HG03442 (cell line): ENCODE measurements around the gene CTDSP1.

Experiments used
- ATAC-seq: cut with Tn5 transposase; IDR thresholded peaks from one replicate; pipeline ENCODE4 v1.9.1; 2021; ENCODE audit warnings: mild to moderate bottlenecking, moderate library complexity; ENCODE audit not compliant: unreplicated experiment

The CTDSP1 gene

DNA sequence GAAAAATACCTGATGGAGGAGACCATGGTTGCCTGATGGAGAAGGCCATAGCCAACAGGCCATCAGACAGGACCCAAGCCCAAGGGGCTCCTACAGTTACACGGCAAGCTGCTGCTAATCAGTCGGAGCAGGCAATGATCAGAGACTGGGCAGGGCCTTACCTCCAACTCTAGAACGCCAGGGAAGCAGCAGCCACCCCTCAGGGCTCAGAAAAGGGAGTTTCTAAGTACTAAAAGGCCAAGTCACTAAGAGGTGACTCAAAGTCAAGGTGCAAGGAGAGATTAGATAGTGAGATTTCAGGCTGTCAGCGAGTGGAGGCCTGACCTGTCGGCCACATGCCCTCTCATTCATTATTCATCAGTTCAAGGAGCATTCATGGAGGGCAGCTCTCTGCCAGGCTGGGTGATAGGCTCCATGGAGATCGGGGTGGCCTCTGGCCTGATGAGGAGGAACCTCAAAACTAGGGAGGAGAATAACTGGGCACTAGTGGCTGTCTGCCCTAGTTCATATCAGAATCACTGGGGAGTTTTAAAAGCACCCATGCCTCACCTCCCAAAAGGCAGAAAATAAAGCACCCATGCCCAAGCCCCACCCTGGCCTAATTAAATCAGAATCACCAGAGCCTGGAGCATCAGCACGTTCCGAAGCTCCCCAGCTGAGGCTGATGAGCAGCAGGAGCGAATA lies 22.9 kb downstream of the CTDSP1 start:
- no peak for ATAC-seq

DNA sequence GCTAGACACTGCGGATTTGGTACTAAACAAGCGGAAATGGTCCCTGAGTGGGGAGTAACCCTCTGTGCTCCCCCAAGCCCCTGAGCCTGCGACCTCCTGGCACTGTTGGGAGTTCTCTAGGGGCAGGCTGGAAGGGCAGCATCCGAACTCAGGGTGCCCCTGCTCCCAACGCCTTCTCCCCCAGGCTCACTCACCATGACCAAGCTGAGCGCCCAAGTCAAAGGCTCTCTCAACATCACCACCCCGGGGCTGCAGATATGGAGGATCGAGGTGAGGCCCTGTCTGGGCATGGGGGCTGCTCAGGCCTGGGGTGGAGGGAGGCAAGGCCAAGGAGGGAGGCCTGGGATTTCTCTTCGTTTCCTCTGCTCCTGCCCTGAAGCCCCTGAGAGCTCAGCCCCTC lies 23.9 kb downstream of the CTDSP1 start:
- no peak for ATAC-seq

GRCh38 chr2:218425531-218425930 lies 25.9 kb downstream of the CTDSP1 start:
- ATAC-seq, result no peak

DNA sequence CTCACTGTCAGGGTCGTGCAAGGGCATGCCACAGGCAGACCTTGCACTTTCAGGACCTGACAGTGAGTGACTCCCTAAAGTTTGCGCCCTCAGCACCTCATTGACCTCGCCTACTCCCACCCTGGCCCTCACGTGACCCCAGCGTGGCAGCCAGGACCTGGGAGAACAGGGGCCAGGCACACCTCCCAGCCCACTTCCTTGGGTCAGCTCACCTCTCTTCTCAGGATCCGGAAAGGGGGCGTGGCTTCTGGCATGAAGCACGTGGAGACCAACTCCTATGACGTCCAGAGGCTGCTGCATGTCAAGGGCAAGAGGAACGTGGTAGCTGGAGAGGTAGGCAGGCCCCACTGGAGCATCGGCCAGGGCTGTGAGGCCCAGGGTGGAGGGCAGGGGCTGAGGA lies 28.1 kb downstream of the CTDSP1 start:
- no peak for ATAC-seq

- ATAC-seq, result no peak
Observed at GRCh38 chr2:218428846-218429558, 29.3 kb downstream of the CTDSP1 start.

- ATAC-seq, result no peak
Observed at GRCh38 chr2:218429911-218430692, 30.4 kb downstream of the CTDSP1 start.

DNA sequence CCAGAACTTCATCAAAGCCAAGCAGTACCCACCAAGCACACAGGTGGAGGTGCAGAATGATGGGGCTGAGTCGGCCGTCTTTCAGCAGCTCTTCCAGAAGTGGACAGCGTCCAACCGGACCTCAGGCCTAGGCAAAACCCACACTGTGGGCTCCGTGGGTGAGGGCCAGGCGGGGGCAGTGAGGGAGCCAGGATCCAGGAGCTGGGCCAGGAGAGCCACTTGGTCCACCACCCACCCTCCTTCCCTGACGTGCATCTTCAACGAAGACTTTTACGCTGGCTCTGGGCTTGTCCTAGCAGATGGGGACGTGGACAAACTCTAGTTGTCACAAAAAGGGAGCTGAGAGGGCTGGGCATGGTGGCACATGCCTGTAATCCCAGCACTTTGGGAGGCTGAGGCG lies 31.1 kb downstream of the CTDSP1 start:
- ATAC-seq, result no peak

- no peak for ATAC-seq
Observed at GRCh38 chr2:218431878-218432277, 32.2 kb downstream of the CTDSP1 start.

GRCh38 chr2:218432676-218433365 lies 33.2 kb downstream of the CTDSP1 start:
- ATAC-seq, result no peak

DNA sequence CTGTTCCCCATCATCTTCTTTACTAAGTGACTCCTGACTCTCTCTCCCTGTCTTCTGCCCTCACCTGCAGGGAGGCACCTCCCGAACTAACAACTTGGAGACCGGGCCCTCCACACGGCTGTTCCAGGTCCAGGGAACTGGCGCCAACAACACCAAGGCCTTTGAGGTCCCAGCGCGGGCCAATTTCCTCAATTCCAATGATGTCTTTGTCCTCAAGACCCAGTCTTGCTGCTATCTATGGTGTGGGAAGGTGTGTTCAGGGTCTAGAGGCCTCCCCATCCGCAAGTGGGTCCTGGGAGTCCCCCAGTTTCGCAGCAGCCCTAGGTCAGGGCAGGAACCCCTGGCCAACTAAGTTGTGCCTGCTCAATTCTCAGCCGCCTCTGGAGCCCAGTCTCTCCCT lies 34.8 kb downstream of the CTDSP1 start:
- ATAC-seq, result no peak

DNA sequence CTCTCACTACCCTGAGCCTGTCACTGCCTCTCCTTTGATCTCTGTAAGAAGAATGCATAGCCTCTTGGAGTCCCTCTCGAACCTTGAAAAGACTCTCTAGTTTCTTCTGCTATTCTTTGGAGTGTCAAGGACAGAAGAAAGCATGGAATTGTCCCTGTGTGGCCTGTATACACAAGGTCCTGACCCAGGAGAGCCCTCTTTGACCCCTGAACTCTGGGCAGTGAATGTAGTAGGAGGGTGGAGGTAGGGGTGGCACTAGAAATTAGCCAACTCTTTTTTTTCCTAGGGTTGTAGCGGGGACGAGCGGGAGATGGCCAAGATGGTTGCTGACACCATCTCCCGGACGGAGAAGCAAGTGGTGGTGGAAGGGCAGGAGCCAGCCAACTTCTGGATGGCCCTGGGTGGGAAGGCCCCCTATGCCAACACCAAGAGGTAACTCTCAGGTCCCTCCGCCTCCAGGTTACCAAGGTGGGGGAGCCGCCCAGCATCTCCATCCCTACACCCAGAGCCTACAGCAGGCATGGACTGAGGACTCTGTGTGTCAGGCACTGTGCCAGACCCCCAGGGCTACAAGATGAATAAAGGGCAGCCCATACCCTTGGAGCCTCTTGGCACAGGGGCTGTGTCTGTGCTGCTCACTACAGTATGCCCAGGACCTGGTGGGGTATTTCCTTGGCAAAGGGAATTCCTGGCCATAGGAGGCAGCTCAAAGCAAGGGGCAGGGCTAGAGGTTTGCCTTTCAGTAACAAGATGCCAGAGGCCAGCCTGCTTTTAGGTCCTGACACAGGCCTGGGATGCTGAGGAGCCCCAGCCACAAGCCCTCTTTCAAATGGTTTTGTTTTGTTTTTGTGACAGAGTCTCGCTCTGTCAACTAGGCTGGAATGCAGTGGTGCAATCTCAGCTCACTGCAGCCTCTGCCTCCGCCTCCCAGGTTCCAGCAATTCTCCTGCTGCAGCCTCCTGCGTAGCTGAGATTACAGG lies 35.6 kb downstream of the CTDSP1 start:
- ATAC-seq, result no peak

DNA sequence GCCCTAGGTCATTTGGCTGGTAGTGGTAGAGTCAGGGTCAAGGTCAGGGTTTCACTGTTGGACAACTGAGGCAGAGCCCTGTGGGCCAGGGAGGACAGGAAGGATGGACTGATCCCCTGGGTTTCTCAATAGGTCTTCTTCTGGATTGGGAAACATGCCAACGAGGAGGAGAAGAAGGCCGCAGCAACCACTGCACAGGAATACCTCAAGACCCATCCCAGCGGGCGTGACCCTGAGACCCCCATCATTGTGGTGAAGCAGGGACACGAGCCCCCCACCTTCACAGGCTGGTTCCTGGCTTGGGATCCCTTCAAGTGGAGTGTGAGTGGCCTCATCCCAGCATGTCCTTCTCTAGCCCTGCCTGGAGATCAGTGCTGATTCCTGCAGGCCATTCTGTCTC lies 37.3 kb downstream of the CTDSP1 start:
- ATAC-seq, result no peak

- no peak for ATAC-seq
Observed at GRCh38 chr2:218437969-218438368, 38.3 kb downstream of the CTDSP1 start.

- no peak for ATAC-seq
Observed at GRCh38 chr2:218438596-218438995, 38.9 kb downstream of the CTDSP1 start.

- ATAC-seq, result no peak
Observed at GRCh38 chr2:218444692-218445357, 45.2 kb downstream of the CTDSP1 start.

DNA sequence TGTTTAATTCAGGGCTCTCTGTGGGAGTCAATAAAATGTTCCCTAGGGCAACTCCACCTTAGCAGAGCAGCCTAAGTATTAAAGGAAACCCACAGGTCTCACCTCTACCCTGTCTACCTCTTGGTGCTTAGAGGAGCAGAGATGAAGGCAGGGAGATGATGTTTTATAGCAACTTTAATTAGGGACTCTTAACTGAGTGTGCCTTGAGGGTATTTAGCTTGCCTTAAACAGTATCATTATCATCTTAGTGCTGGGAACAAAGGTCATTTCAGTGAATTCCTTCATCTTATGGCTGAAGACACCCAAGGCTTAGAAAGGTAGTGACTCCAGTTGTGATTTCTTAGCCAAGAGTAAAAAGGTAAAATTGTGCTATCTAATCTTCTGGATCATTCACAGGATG lies 45.9 kb downstream of the CTDSP1 start:
- ATAC-seq, result no peak

DNA sequence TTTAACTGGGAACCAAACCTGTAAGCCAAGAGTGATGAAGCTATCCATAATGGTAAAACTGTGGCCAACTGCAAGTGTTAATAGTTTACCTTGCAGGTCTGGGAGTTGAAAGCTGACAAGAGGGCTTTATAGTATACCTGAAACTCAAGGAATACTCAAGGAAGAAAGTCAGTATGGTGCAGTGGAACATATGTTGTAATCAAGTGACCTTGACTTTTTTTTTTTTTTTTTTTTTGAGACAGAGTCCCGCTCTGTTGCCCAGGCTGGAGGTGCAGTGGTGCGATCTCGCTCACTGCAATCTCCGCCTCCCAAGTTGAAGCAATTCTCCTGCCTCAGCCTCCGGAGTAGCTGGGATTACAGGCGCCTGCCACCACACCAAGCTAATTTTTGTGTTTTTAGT lies 46.9 kb downstream of the CTDSP1 start:
- ATAC-seq, result no peak

DNA sequence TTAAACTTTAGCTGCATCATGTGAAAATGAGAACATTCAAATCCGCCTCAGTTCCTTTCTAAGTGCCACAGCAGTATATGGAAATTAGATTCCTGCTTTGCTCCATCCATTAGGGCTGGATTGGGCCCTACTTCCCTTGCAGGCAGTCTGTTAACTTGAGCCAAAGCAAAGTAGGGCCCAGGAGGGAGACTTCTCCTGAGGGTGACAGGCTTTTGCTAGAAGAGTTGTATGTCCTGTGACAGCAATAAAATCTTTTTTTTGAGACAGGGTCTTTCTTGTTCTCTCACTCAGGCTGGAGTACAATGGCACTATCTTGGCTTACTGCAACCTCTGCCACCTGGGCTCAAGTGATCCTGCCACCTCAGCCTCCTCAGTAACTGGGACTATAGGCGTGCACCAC lies 47.4 kb downstream of the CTDSP1 start:
- no peak for ATAC-seq

DNA sequence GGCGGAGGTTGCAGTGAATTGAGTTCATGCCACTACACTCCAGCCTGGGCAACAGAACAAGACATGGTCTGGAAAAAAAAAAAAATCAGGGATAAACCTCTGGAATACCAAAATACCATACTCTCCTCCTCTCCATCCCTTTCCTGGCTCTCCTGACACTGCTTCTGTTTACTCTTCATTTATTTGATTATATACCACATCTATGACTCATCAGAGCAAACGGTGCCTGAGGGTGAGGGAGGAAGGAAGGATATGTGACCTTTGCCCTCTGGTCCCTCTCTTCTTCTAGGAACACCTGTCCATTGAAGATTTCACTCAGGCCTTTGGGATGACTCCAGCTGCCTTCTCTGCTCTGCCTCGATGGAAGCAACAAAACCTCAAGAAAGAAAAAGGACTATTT lies 49.3 kb downstream of the CTDSP1 start:
- ATAC-seq, result no peak

DNA sequence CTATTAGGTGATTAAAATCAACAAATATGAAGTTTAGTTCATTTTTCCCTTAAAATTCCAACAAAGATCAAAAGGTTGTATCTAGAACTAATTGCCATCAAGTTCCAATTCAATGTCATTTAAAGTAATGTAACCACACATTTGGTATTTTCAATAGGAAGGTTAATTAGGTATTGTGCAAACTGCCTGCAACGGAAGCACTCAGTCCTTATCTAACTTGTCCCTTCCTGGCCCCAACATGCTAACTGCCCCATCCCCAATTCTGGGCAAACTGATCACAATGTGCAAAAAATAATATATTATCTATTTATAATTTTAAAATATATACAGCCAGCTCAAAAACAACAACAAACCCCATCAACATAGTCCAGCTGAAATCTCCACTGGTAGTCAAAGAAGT lies 52.4 kb downstream of the CTDSP1 start:
- ATAC-seq, result no peak
